Neural cell (in vitro differentiated cells): ENCODE measurements around the gene PRXL2B. TPM values are rescaled to one million over a fixed set of nuclear protein-coding genes. Genes with fewer than 3 reads are reported as not detected.

Source experiments
- H2AFZ ChIP-seq: fragments of 200-600, 300-800 bp; sonication (generic), shearing (Covaris generic); 2 replicates; pipeline ENCODE4 v1.6.0; 2014; ENCODE audit warnings: low read depth, mild to moderate bottlenecking, antibody characterized with exemption, low read length, moderate library complexity
- H3F3A ChIP-seq: fragments of 200-600 bp; shearing (Covaris generic); 2 replicates; pipeline ENCODE4 v1.6.1; 2016; ENCODE audit warnings: mild to moderate bottlenecking, moderate library complexity, mixed read lengths, antibody characterized with exemption, low read length; ENCODE audit not compliant: insufficient read depth, poor library complexity, severe bottlenecking
- H3K27ac ChIP-seq: fragments of 200-600, 300-800 bp; sonication (generic), shearing (Covaris generic); 2 replicates; pipeline ENCODE4 v1.5.1; 2014; ENCODE audit warnings: mild to moderate bottlenecking, low read length, moderate library complexity
- H3K27me3 ChIP-seq: fragments of 300-800, 200-600 bp; sonication (generic), shearing (Covaris generic); 2 replicates; pipeline ENCODE4 v1.6.0; 2014; ENCODE audit warnings: mild to moderate bottlenecking, low read depth, low read length, moderate library complexity; ENCODE audit not compliant: insufficient read depth
- H3K36me3 ChIP-seq: fragments of 300-800, 200-600 bp; sonication (generic), shearing (Covaris generic); 2 replicates; pipeline ENCODE4 v1.5.1; 2014; ENCODE audit warnings: mild to moderate bottlenecking, antibody characterized with exemption, low read length, moderate library complexity; ENCODE audit not compliant: insufficient read depth
- H3K4me2 ChIP-seq: fragments of 300-800, 200-600 bp; sonication (generic), shearing (Covaris generic); 2 replicates; pipeline ENCODE4 v1.6.0; 2014; ENCODE audit warnings: mild to moderate bottlenecking, low read length
- H3K4me3 ChIP-seq: fragments of 300-800, 200-600 bp; sonication (generic), shearing (Covaris generic); 2 replicates; pipeline ENCODE4 v1.5.1; 2014; ENCODE audit warnings: mild to moderate bottlenecking, low read length, moderate library complexity
- H3K79me2 ChIP-seq: fragments of 200-600 bp; shearing (Covaris generic); replicated peaks from 2 replicates; pipeline ENCODE4 v1.6.0; 2014; ENCODE audit warnings: mild to moderate bottlenecking, low read length, moderate library complexity; ENCODE audit not compliant: insufficient read depth
- H3K9ac ChIP-seq: fragments of 300-800, 200-600 bp; sonication (generic), shearing (Covaris generic); 2 replicates; pipeline ENCODE4 v1.6.1; 2016; ENCODE audit warnings: mild to moderate bottlenecking, low read length, mixed read lengths
- H3K9me2 ChIP-seq: fragments of 200-600 bp; shearing (Covaris generic); 2 replicates; pipeline ENCODE4 v1.6.1; 2016; ENCODE audit warnings: mild to moderate bottlenecking, low read length, mixed read lengths; ENCODE audit not compliant: insufficient read depth
- H3K9me3 ChIP-seq: fragments of 200-600, 300-800 bp; sonication (generic), shearing (Covaris generic); 2 replicates; pipeline ENCODE4 v1.6.1; 2016; ENCODE audit warnings: mild to moderate bottlenecking, mixed run types, low read length, moderate library complexity, mixed read lengths
- H4K20me1 ChIP-seq: fragments of 200-600 bp; shearing (Covaris generic); 2 replicates; pipeline ENCODE4 v1.6.1; 2016; ENCODE audit warnings: mild to moderate bottlenecking, mixed run types; ENCODE audit not compliant: insufficient read depth
- CTCF ChIP-seq: fragments of 450-650 bp; IDR thresholded peaks from 2 replicates; pipeline ENCODE4 v1.5.1; 2014; ENCODE audit warnings: antibody characterized with exemption, mild to moderate bottlenecking, moderate library complexity; ENCODE audit not compliant: poor library complexity, severe bottlenecking
- EP300 ChIP-seq: fragments of 450-650 bp; conservative IDR thresholded peaks from 2 replicates; pipeline ENCODE4 v1.6.1; 2014; ENCODE audit warnings: antibody characterized with exemption, mild to moderate bottlenecking, moderate library complexity; ENCODE audit not compliant: poor library complexity, severe bottlenecking
- EZH2 ChIP-seq: fragments of 200-600, 300-800 bp; shearing (Covaris generic), sonication (generic); IDR thresholded peaks from 2 replicates; pipeline ENCODE4 v1.6.1; 2014; ENCODE audit warnings: antibody characterized with exemption, low read length, borderline replicate concordance, mild to moderate bottlenecking; ENCODE audit not compliant: insufficient read depth, poor library complexity, severe bottlenecking
- MXI1 ChIP-seq: fragments of 450-650 bp; conservative IDR thresholded peaks from 2 replicates; pipeline ENCODE4 v1.6.1; 2014; ENCODE audit warnings: antibody characterized with exemption, mild to moderate bottlenecking; ENCODE audit not compliant: poor library complexity, severe bottlenecking
- POLR2AphosphoS5 ChIP-seq: IDR thresholded peaks from 2 replicates; pipeline ENCODE4 v1.6.1; 2012
- RAD21 ChIP-seq: fragments of 450-650 bp; conservative IDR thresholded peaks from 2 replicates; pipeline ENCODE4 v1.6.1; 2014; ENCODE audit warnings: antibody characterized with exemption, mild to moderate bottlenecking, moderate library complexity
- REST ChIP-seq: IDR thresholded peaks from 2 replicates; pipeline ENCODE4 v1.6.1; 2012; ENCODE audit warnings: borderline replicate concordance
- SMC3 ChIP-seq: fragments of 450-650 bp; conservative IDR thresholded peaks from 2 replicates; pipeline ENCODE4 v1.6.1; 2014; ENCODE audit warnings: antibody characterized with exemption, mild to moderate bottlenecking, moderate library complexity; ENCODE audit not compliant: poor library complexity
- TAF1 ChIP-seq: IDR thresholded peaks from 2 replicates; pipeline ENCODE4 v1.6.1; 2012; ENCODE audit warnings: low read depth
- polyA plus RNA-seq: library from polyadenylated mRNA; depleted of rRNA; stranded (reverse); fragments of >200 nt; gene quantifications from 2 replicates; pipeline ENCODE4 v1.2.3, GENCODE V29; 2014

The PRXL2B gene
- polyA plus RNA-seq, 1 donor from 2014 or later = 29.0 TPM

DNA sequence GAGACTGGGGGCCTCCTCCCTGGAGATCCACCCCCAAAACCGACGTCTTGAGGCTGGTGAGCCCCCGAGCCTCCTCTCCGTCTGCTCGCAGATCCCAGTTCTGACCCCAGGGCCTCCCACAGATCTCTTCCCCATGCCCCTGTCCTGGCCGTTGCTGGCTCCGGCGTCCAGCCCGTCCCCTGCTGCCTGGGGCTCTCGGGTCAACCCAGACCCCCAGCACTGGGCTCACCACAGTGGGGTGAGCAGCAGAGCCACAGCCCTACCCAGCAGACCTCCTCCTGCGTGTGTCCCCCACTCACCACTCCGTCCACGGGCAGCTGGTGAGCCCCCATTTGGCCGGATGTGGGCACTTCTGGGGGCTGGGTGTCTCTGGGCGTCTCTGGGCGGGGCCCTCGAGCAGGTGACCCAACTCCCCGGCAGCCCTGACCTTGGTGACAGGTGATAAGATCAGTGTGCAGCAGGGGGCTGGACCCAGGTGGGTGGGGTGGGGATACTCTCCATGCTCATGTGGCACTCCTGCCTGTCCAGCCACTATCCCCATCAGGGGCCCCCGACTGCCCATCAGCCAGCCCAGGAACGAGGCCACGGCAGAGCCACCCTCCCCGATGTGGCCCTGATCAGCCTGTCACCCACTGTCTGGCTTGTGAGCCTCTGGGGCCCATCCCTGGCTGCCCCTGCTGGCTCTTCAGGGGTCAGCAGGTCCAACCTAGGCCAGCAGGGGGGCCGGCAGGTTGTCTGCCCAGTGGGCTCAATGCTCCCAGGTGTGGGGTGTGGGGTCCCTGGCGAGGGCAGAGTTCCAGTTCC, 29.7 kb upstream of the PRXL2B start:
- H3K79me2 ChIP-seq = no peaks in the 10 kb centered on the region
- no peak overlapping the region for H3K4me3 ChIP-seq
- TF ChIP-seq REST = no peak
- no peak for TF ChIP-seq POLR2AphosphoS5
- TF ChIP-seq EZH2 = no peak
- no peak for TF ChIP-seq EP300
- TF ChIP-seq CTCF = no peak
- no peak for TF ChIP-seq TAF1
- TF ChIP-seq RAD21 = no peak
- no peak for TF ChIP-seq MXI1
- no peak for TF ChIP-seq SMC3
- H3K9ac ChIP-seq = no peak overlapping the region
- no peaks in the 10 kb centered on the region for H3K36me3 ChIP-seq
- H3K27ac ChIP-seq = no peak overlapping the region
- no peak overlapping the region for H3K4me2 ChIP-seq
- no peaks in the 10 kb centered on the region for H3F3A ChIP-seq
- H2AFZ ChIP-seq = no peak overlapping the region
- H3K9me2 ChIP-seq = no peaks in the 10 kb centered on the region
- H4K20me1 ChIP-seq = no peaks in the 10 kb centered on the region
- H3K9me3 ChIP-seq = no peaks in the 10 kb centered on the region
- H3K27me3 ChIP-seq = no peaks in the 10 kb centered on the region

DNA sequence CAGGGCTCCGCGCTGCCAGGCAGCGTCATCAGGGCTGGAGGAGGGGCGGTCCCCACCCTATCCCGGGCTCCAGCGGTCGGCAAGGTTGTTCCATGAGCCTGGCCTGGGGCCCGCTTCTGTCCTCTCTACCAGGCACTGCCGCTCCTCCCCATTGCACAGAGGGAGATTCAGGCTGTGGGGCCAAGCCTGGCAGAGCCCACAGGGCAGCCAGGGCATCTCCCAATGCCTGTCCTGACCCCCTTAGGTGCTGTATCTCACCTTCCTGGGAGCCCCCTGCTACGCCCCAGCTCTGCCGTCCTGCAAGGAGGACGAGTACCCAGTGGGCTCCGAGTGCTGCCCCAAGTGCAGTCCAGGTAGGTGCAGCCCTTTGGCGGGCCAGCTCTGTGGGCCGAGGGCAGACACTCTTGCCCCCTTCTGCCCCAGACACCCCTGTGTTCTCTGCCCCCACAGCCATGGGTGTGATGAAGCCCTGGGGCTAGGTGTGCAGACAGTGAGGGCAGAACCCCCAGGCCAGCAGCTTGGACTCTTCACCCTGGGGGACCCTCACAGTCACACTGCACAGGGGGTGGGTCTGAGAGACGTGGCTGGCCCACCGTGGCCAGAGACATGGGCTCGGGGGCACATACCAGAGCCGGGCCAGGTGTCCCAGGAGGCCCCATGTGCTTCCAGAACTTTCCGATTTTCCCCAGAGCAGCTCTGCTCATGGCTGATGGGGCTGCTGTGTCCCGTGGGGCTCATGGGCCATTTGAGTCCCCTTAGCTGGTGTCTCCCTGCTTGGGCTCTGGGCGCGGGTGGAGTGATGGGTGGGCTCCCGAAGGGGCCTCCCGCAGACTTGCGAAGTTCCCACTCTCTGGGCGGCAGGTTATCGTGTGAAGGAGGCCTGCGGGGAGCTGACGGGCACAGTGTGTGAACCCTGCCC, 28.8 kb upstream of the PRXL2B start:
- Histone ChIP-seq H3K4me3 (no peak overlapping the region), H3K4me2 (no peak overlapping the region), H3K36me3 (no peaks in the 10 kb centered on the region), H3K27me3 (no peaks in the 10 kb centered on the region), H2AFZ (no peak overlapping the region), H3K9me3 (no peaks in the 10 kb centered on the region), H4K20me1 (no peaks in the 10 kb centered on the region), H3K79me2 (no peaks in the 10 kb centered on the region), H3K27ac (no peak overlapping the region), H3F3A (no peaks in the 10 kb centered on the region), H3K9me2 (no peaks in the 10 kb centered on the region), H3K9ac (no peak overlapping the region)
- TF ChIP-seq POLR2AphosphoS5 (no peak), EZH2 (no peak), REST (no peak), RAD21 (no peak), EP300 (no peak), SMC3 (no peak), MXI1 (no peak), CTCF (no peak), TAF1 (no peak)
